HL-60/S4 treated with phorbol 12-myristate 13-acetate at 8.2 ng/mL for 4 days and 3 days (cell line): Measurements from ENCODE around the gene CPNE5.

Source experiments
- in situ Hi-C: fragments of 300-500 bp; cut with MboI; formaldehyde crosslinking; loops from 2 replicates; pipeline ENCODE4 v1.15.0; 2022; ENCODE audit warnings: low sequenced_read_pairs

Gene CPNE5

GRCh38 chr6:36769183-36769675 lies 70.0 kb downstream of the CPNE5 start:
- in situ Hi-C loops: loop anchor here (10.0 kb wide), 1 partner anchor 436 kb away; no protein-coding TSS in a partner anchor

DNA sequence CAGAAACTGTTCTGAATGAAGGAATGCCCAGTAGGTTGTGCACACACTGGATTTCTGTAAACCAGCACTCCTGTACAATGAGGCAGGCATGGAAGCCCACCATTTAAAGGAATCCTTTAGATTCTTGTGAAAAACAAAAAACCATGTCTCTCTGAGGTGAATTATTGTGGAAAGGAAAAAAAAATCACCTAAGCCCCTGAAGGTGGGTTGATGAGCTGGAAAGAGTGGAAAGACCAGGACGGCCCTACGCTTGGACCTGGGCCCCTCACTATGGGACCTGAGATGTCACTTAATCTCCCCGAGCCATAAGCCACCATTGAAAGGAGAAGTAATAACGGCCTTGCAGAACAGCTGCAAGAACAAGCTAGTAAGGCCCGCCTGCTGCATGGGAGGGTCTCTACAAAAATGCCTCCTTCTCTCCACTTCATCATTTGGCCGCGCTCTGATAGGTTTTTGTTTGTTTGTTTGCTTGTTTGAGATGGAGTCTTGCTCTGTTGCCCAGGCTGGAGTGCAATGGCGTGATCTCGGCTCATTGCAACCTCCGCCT lies 72.8 kb downstream of the CPNE5 start:
- in situ Hi-C loops: loop anchor here (10.0 kb wide), 1 partner anchor 438 kb away; no protein-coding TSS in a partner anchor

DNA sequence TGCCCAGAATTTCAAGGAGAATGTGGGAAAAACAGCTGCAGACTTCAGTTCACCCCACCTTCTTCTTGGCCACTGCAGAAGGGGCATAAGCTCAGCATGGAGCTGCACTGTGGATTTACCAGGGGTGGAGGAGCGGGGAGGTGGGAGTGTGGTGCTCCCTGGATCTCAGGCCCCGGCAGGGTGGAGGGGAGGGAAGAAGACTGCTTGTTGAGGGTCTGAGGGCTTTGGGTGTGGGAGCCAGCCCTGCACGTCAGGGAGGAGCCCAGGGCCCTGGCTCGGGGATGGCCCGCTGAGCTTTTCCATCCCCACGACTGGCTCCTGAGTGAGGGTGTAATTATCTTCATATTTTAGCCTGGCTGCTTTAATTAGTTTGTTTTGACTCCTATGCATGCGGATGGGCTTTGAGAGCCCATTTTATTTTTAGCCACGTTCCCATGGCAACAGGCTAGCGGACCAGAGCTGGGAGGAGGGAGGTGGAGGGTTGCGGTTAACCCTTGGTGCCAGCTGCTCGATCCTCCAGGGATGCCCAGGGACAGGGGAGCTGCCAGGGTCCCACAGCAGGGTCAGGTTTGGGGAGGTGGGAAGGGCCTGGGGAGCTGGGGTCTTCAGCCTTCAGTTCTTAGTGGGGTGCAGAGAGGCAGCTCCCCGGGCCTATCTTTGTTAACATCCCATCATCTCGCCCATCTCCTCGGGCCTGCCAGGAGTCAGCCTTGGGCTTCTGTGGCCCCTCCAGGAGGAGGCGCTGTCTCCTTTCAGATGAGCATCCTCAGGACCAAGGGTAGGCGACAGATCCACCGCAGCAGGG lies 73.4 kb downstream of the CPNE5 start:
- in situ Hi-C loops: loop anchor here (10.0 kb wide), 1 partner anchor 439 kb away; no protein-coding TSS in a partner anchor

DNA sequence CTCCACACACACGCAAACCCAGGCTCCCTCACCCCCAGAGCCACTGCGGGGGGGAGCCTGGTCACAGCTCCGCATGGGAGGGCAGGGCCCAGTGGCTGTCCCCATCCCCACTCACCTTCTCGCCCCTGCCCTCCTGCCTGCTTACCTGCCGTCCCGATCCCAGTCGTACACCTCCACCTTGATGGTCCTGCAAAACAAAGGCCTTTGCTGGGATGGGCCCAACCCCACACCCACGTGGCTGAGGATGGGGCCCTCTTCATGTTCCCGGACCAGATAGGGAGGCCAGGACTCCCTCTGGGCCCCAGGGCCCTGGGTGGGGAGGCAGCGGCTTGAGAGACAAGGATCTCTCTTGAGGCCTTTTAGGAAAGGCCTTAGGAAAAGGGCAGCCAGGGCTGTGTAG lies 74.1 kb downstream of the CPNE5 start:
- in situ Hi-C loops: loop anchor here (10.0 kb wide), 1 partner anchor 440 kb away; no protein-coding TSS in a partner anchor

DNA sequence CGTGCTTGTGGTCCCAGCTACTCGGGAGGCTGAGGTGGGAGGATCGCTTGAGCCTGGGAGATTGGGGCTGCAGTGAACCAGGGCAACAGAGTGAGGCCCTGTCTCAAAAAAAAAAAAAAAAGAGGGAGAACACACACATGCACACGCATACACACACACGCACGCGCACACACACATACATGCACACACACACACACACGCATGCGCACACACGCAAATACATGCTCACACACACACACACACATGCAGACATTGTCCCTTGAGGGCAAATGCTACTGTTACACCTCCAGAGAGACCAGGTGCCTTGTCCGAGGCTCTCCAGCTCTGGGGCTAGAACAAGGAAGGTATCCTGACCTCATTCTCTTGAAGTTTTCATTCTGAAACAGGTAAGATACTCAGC lies 77.1 kb downstream of the CPNE5 start:
- in situ Hi-C loops: loop anchor here (10.0 kb wide), 1 partner anchor 443 kb away; no protein-coding TSS in a partner anchor

DNA sequence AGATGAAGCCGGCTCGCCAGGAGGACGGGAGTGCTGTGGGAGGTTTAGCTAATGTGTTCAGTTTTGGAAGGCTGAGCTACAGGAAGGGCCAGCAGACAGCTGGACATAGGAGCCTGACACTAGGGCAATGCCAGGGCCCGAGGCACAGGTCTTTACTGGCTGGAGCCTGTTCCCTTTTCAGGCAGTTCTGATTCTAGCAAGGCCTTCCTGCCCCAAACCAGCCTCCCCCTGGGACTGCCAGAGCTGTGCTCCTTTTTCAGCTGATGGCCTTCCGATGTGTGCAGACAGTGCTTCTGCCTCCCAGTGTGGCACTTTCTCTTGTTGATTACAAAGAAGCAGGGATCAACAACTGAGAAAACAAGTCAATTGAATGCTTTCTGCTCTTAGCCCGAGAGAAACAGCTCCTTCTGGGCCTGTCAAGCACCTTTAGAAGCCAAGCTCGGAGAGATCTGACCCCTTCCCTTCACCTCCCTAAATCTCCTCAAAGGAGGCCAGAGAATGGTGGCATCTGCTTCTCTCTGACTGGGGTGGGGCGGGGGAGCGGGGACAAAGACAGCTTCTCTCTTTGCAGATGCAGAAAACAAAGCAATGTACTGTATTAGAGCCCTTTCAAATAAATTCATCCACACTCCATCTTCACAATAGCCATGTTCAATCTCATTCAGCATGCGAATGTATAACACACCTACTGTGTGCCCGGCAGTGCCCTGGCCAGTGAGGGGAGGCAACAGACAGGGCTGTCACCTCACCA lies 78.4 kb downstream of the CPNE5 start:
- in situ Hi-C loops: loop anchor here (10.0 kb wide), 1 partner anchor 444 kb away; no protein-coding TSS in a partner anchor

DNA sequence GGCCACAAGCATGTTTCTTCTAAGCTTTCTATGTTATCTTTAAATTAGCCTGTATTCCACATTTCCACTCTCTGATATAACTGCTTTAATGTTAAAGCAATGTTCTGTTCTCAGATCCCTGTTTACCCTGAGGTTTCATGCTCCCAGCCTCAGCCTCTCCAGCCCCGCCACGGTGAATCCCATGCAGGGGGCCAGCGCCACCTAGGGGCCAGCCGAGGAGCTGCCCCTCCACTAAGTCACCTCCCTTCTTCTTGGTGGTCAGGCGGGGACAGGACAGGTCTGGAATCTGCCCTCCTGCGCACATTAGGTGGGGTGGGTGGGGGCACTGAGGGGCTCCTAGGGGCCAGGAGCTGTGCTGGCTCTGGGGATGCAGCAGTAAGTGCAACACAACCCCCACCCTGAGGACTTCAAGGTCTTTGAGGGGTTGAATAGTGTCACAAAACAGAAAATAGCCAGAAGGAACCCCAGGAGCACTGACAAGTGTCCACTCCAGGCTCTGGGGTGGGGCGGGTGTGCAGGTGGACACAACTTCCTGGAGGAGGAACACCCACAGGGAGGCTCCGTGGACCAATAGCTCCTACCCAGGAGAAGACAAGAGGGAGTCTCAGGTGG lies 80.0 kb downstream of the CPNE5 start:
- in situ Hi-C loops: loop anchor here (10.0 kb wide), 1 partner anchor 144 kb away; no protein-coding TSS in a partner anchor

- in situ Hi-C loops: loop anchor here (10.0 kb wide), 1 partner anchor 144 kb away; no protein-coding TSS in a partner anchor
These were observed 80.6 kb downstream of the CPNE5 start for GRCh38 chr6:36758516-36759147.

DNA sequence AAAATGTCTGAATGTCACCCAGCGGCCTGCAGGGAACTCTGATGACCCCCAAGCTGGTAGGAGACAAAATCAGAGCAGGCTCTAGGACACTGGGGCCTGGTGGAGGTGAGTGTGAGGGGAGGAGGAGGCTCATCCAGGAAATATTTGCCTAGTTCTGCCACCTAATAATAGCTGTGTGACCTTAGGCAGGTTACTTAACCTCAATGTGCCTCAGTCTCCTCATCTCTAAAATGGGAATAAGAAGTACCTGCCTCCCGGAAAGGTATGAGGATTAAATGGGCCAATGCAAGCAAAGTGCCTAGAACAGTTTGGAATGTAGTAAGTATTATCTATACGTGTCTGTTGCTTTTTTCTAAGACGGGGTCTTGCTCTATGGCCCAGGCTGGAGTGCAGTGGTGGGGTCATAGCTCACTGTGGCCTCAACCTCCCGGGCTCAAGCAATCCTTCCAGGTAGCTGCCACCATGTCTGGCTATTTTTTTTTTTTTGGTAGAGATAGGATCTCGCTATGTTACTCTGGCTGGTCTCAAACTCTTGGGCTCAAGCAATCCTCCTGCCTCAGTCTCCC lies 81.2 kb downstream of the CPNE5 start:
- in situ Hi-C loops: loop anchor here (10.0 kb wide), 1 partner anchor 143 kb away; no protein-coding TSS in a partner anchor

- in situ Hi-C loops: loop anchor here (10.0 kb wide), 1 partner anchor 142 kb away; no protein-coding TSS in a partner anchor
These were observed 82.0 kb downstream of the CPNE5 start for GRCh38 chr6:36757206-36757605.

DNA sequence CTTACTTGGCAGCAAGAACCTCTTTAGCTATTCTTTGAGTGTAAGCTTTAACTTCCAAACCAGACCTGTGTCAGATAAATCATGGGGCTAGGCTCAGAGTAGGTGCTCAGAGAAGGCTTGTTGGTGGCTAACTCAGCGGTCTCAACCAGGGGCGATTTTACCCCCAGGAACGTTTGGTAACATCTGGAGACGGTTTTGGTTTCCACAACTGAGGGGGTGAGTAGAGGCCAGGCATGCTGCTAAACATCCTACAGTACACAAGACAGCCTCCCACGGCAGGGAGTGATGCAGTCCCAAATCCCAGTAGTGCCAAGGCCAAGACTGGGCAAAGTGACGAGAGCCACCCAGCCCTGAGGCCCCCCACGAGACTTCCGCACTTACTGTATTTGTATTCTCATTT lies 82.5 kb downstream of the CPNE5 start:
- in situ Hi-C loops: loop anchor here (10.0 kb wide), 1 partner anchor 142 kb away; no protein-coding TSS in a partner anchor

- in situ Hi-C loops: loop anchor here (10.0 kb wide), 1 partner anchor 141 kb away; no protein-coding TSS in a partner anchor
These were observed 83.6 kb downstream of the CPNE5 start for GRCh38 chr6:36755435-36756348.

DNA sequence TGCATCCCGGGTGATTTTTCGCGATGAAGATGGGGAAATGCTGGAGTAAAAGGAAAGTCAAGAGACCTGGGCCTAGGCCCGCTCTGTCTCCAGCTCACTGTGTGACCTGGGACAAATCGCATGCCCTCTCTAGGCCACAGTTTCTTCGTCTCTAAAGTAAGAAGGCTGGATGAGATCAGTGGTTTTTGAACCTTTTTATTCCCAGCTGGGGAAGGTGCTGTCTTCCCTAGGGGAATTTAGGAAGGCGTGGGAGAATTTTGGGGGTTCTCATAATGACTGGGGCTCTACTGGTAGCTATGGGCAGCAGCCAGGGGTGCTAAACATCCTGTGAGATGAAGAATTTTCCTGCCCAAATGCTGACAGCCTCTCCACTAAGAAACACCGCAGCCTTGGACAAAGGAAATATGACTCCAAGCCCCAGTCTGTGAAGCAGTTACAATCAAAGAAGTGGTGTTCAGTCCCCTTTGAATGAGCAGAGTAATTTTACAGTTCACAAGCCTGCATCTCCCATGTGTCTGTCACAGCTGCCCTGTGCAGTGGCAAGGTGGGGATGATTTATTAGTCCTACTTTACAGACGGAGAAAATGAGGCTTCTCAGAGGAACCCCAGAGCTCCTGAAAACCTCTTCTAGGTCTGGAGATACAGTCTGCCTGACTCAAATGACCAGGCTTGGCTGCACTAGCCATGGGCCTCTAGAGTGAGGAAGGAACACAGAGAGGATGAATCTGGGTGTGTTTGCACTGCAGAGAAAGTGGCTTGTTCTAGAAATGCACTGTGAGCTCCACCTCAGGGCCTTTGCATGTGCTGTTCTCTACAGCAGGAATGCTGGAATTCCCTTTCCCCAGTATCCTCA lies 84.4 kb downstream of the CPNE5 start:
- in situ Hi-C loops: loop anchor here (10.0 kb wide), 1 partner anchor 140 kb away; no protein-coding TSS in a partner anchor

DNA sequence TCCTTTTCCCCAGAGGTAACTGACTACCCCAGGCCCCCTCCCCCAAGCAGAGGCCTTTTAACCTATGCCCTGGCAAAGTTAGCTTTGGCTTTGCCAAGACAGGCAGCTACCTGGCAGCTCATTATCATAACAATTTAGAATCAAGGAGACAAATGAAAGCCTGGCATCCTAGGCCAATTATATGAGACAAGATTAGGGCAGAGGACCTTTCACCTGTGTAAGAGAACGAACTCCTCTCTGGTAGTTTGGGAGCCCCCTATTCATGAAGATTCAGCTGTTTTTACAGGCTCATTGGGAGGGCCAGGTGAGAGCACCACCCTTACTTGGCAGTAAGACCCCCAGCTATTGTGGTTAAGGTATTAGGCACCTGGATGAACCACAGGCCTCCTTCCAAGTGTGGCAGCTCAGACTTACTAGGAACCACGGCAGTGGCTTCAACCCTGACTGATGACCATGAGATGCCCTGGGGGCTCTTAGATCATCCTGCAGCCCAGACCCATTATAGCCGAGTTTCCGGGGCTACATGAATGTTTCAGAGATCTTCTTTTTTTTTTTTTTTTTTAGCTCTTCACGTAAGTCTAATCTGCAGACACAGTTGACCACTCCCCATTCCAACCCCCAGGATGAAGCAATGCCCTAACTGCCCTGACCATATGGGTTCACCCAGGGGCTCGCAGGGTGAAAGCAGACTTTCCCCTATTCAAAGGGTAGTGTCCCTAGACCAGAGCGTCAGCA lies 85.4 kb downstream of the CPNE5 start:
- in situ Hi-C loops: loop anchor here (10.0 kb wide), 1 partner anchor 139 kb away; no protein-coding TSS in a partner anchor

GRCh38 chr6:36752886-36753506 lies 86.2 kb downstream of the CPNE5 start:
- in situ Hi-C loops: loop anchor here (10.0 kb wide), 1 partner anchor 138 kb away; no protein-coding TSS in a partner anchor
